IPS-18c (cell line): ENCODE results near the gene CFAP92.
"Not testable (repeated sequence)": the region's sequence is repeated elsewhere in the genome, so short reads cannot be mapped to it uniquely, and the experiment has no call there.

Source experiments
- H3K4me3 ChIP-seq: 2 replicates; pipeline ENCODE4 v1.7.0; 2013; ENCODE audit warnings: low read depth, mild to moderate bottlenecking, low read length, moderate library complexity; ENCODE audit not compliant: insufficient read depth
- H3K9me3 ChIP-seq: one replicate; pipeline ENCODE4 v1.6.1; 2013; ENCODE audit warnings: mild to moderate bottlenecking, low read length, moderate library complexity; ENCODE audit not compliant: control insufficient read depth, insufficient read depth

CFAP92 gene

GRCh38 chr3:128872744-128873143, 121.1 kb downstream of the CFAP92 start:
- H3K4me3 ChIP-seq: no peak overlapping the region

GRCh38 chr3:128872282-128872681, 121.6 kb downstream of the CFAP92 start:
- Histone ChIP-seq H3K4me3 (no peak overlapping the region), H3K9me3 (no peaks in the 10 kb centered on the region)

More at GRCh38 chr3:128872744-128873143, 121.1 kb downstream of the CFAP92 start:
- no peaks in the 10 kb centered on the region for H3K9me3 ChIP-seq

- Histone ChIP-seq H3K9me3 (no peaks in the 10 kb centered on the region), H3K4me3 (no peak overlapping the region)
Observed at GRCh38 chr3:128870347-128870746, 123.5 kb downstream of the CFAP92 start.

- Histone ChIP-seq H3K4me3 (no peak overlapping the region), H3K9me3 (no peaks in the 10 kb centered on the region)
Observed at GRCh38 chr3:128867200-128868125, 126.4 kb downstream of the CFAP92 start.

- not testable (repeated sequence) for H3K4me3 ChIP-seq, H3K9me3 ChIP-seq
Observed at GRCh38 chr3:128864849-128865804, 128.7 kb downstream of the CFAP92 start.

- Histone ChIP-seq H3K9me3 (peaks cover 1% of the 10 kb centered on the region), H3K4me3 (no peak overlapping the region; the same call in 1 of the 2 replicates)
Observed at GRCh38 chr3:128864351-128864811, 129.5 kb downstream of the CFAP92 start.

- Histone ChIP-seq H3K9me3 (peaks cover 9% of the 10 kb centered on the region), H3K4me3 (no peak overlapping the region)
Observed at GRCh38 chr3:128863560-128863959, 130.3 kb downstream of the CFAP92 start.

- no peak overlapping the region for H3K4me3 ChIP-seq
- peaks cover 11% of the 10 kb centered on the region for H3K9me3 ChIP-seq
Observed at GRCh38 chr3:128861491-128861890, 132.4 kb downstream of the CFAP92 start.
